Measurements from ENCODE around the gene VSIG8. TPM values are rescaled to one million over a fixed set of nuclear protein-coding genes. Genes with fewer than 3 reads are reported as not detected.

The VSIG8 gene, protein sequence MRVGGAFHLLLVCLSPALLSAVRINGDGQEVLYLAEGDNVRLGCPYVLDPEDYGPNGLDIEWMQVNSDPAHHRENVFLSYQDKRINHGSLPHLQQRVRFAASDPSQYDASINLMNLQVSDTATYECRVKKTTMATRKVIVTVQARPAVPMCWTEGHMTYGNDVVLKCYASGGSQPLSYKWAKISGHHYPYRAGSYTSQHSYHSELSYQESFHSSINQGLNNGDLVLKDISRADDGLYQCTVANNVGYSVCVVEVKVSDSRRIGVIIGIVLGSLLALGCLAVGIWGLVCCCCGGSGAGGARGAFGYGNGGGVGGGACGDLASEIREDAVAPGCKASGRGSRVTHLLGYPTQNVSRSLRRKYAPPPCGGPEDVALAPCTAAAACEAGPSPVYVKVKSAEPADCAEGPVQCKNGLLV
- total RNA-seq (0.17 TPM in 1 of 2 replicates, not detected in the other), polyA plus RNA-seq (0.09 TPM in 1 of 2 replicates, not detected in the other), polyA minus RNA-seq (not detected in 2 replicates)
- total RNA-seq (2013), result 0.05 TPM

DNA sequence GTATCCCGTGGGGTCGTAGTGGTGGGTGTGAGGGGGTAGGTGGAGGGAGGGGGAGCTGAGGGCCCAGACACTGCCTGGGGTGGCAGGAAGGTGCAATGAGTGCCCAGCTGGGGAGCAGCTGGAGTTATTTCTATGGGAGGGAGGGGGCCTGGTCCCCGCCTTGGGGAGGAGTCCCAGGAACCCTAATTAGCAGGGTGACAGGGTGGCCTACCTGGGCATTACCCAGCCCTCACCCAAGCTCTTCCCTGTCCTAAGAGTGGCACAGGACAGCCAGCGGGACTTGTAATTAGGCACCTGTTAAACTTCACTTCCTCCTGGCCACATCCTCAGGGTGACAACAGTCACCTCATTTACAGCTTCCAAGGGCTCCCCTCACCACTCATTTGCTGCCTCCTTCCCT, at the start of gene VSIG8:
Gene VSIG8 (minus strand): TSS at position 101 of the 400 bp plus-strand sequence. CDS start 136 bp downstream, outside the sequence.
- Histone ChIP-seq H2AFZ (ENCODE audit: insufficient read depth, low read depth, low read length, poor library complexity, severe bottlenecking) (no peak within 1 kb of the TSS), H3K36me3 (replicated peaks in 1 of 2; ENCODE audit: control extremely low read depth in 1 of 2, control insufficient read depth in 1 of 2, extremely low read depth in 1 of 2, insufficient read depth in 2 of 2, low read length in 1 of 2) (no peaks in the 10 kb centered on the region), H3K4me3 (ENCODE audit: control extremely low read depth in 1 of 5, extremely low read depth in 1 of 5, insufficient read depth in 1 of 5, low read depth in 2 of 5, low read length in 4 of 5) (no peak within 1 kb of the TSS), H3K9me3 (ENCODE audit: control extremely low read depth in 1 of 3, control insufficient read depth in 2 of 3, insufficient read depth in 1 of 3, low read length in 2 of 3) (no peaks in the 10 kb centered on the region), H3K4me2 (replicated peaks; ENCODE audit: low read depth, low read length, poor library complexity, severe bottlenecking) (no peak within 1 kb of the TSS), H3K9ac (ENCODE audit: low read length) (no peak within 1 kb of the TSS), H3K79me2 (ENCODE audit: control insufficient read depth, insufficient read depth, low read length) (no peaks in the 10 kb centered on the region), H3K27me3 (replicated peaks in 1 of 4; ENCODE audit: control extremely low read depth in 1 of 4, control insufficient read depth in 3 of 4, insufficient read depth in 4 of 4, low read length in 3 of 4) (peaks cover 0 to 5% (median 0%) of the 10 kb centered on the region in 4 experiments), H4K20me1 (ENCODE audit: control insufficient read depth, insufficient read depth, low read length, poor library complexity, severe bottlenecking) (no peaks in the 10 kb centered on the region), H3K27ac (ENCODE audit: low read length in 2 of 2) (no peak within 1 kb of the TSS), H3K4me1 (ENCODE audit: control insufficient read depth in 2 of 2, insufficient read depth in 2 of 2, low read length in 2 of 2) (no peaks in the 10 kb centered on the region)
- CTCF ChIA-PET, result no interaction called here
- ATAC-seq (ENCODE audit: low read depth) (no peak), DNase-seq (no peak)
- intact Hi-C loops (cut with micrococcal nuclease), result no loop called here
- TF ChIP-seq, protein P1, sequence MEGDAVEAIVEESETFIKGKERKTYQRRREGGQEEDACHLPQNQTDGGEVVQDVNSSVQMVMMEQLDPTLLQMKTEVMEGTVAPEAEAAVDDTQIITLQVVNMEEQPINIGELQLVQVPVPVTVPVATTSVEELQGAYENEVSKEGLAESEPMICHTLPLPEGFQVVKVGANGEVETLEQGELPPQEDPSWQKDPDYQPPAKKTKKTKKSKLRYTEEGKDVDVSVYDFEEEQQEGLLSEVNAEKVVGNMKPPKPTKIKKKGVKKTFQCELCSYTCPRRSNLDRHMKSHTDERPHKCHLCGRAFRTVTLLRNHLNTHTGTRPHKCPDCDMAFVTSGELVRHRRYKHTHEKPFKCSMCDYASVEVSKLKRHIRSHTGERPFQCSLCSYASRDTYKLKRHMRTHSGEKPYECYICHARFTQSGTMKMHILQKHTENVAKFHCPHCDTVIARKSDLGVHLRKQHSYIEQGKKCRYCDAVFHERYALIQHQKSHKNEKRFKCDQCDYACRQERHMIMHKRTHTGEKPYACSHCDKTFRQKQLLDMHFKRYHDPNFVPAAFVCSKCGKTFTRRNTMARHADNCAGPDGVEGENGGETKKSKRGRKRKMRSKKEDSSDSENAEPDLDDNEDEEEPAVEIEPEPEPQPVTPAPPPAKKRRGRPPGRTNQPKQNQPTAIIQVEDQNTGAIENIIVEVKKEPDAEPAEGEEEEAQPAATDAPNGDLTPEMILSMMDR (IDR thresholded peaks at IDR 0.05), result no peak
- TF ChIP-seq EZH2 (IDR thresholded peaks at IDR 0.05; ENCODE audit: borderline replicate concordance, insufficient read depth, low read depth, low read length, poor library complexity, severe bottlenecking), result no peak
- Mint-ChIP-seq H3K27me3 (peaks cover 21% of the 10 kb centered on the region), H3K4me3 (no peak within 1 kb of the TSS), H3K27ac (no peak within 1 kb of the TSS), H3K9me3 (ENCODE audit: insufficient read depth) (no peaks in the 10 kb centered on the region), H3K4me1 (no peaks in the 10 kb centered on the region)
- WGBS (ENCODE audit: insufficient coverage), result 74% methylated on average over 4 of the region's 4 CpGs
- POLR2A ChIA-PET, result interaction anchor here (0.6 kb wide), 1 partner anchor 154 kb away, joined by 4 read pairs; no protein-coding TSS in a partner anchor
